Measurements from ENCODE around the gene C14orf180.

DNA sequence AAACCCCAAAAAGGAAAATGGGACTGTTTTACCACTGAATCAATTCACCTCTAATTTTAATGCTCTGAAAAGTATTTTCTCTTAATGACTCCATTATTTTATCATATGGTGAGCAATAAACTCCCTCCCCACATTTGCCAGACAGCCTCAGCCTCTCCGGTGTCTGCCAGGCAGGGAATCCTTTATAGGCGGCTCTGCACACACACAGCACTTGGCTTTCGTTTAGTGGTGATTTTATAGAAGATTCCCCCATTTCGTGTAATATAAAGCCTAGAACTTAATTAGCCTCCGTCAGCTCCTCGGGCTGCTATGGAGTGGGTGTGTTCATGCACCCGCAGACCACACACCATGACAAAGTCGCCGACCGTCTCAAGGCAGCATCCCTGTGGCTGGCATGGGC lies 10.1 kb upstream of the C14orf180 start:
- TF ChIP-seq, protein P1, sequence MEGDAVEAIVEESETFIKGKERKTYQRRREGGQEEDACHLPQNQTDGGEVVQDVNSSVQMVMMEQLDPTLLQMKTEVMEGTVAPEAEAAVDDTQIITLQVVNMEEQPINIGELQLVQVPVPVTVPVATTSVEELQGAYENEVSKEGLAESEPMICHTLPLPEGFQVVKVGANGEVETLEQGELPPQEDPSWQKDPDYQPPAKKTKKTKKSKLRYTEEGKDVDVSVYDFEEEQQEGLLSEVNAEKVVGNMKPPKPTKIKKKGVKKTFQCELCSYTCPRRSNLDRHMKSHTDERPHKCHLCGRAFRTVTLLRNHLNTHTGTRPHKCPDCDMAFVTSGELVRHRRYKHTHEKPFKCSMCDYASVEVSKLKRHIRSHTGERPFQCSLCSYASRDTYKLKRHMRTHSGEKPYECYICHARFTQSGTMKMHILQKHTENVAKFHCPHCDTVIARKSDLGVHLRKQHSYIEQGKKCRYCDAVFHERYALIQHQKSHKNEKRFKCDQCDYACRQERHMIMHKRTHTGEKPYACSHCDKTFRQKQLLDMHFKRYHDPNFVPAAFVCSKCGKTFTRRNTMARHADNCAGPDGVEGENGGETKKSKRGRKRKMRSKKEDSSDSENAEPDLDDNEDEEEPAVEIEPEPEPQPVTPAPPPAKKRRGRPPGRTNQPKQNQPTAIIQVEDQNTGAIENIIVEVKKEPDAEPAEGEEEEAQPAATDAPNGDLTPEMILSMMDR (conservative IDR thresholded peaks at IDR 0.05 in 1 of 2, IDR thresholded peaks at IDR 0.05 in 1 of 2; ENCODE audit: extremely low read depth in 1 of 2, insufficient read depth in 1 of 2, low read depth in 1 of 2, low read length in 2 of 2): no peak
- no peak for TF ChIP-seq EZH2 (IDR thresholded peaks at IDR 0.05; ENCODE audit: borderline replicate concordance, low read length)
